Brain microvascular endothelial cell (primary cell): ENCODE data around the gene MMADHC.
A peak's percentile ranks its signal among the peaks of the same experiment; 100 is the strongest.

Source experiments
- DNase-seq: peaks from one replicate; pipeline ENCODE4 v3.0.0-alpha.2; 2020
- H3K27ac ChIP-seq: fragments of 250-450 bp; sonication (Bioruptor Pico); 2 replicates; pipeline ENCODE4 v1.5.1; 2020; ENCODE audit warnings: mild to moderate bottlenecking, moderate library complexity
- H3K27me3 ChIP-seq: fragments of 250-450 bp; sonication (Bioruptor Pico); replicated peaks from 2 replicates; pipeline ENCODE4 v1.5.1; 2020; ENCODE audit warnings: mild to moderate bottlenecking
- H3K36me3 ChIP-seq: fragments of 250-450 bp; sonication (Bioruptor Pico); replicated peaks from 2 replicates; pipeline ENCODE4 v1.5.1; 2020; ENCODE audit warnings: mild to moderate bottlenecking
- H3K4me3 ChIP-seq: 2 replicates; pipeline ENCODE4 v1.5.1; 2011; ENCODE audit warnings: low read depth, mild to moderate bottlenecking, control low read depth, low read length, moderate library complexity
- in situ Hi-C: cut with HindIII; loops from 2 replicates; pipeline ENCODE4 v1.10.0; 2017; ENCODE audit warnings: low sequenced_read_pairs, low pct_ligation_motif_present
- TF ChIP-seq, protein P1 (sequence below): IDR thresholded peaks from 2 replicates; pipeline ENCODE4 v1.5.1; 2011; ENCODE audit warnings: low read depth, mild to moderate bottlenecking, moderate library complexity, low read length, control low read depth, inconsistent platforms; ENCODE audit errors: missing control alignments

Gene MMADHC

DNA sequence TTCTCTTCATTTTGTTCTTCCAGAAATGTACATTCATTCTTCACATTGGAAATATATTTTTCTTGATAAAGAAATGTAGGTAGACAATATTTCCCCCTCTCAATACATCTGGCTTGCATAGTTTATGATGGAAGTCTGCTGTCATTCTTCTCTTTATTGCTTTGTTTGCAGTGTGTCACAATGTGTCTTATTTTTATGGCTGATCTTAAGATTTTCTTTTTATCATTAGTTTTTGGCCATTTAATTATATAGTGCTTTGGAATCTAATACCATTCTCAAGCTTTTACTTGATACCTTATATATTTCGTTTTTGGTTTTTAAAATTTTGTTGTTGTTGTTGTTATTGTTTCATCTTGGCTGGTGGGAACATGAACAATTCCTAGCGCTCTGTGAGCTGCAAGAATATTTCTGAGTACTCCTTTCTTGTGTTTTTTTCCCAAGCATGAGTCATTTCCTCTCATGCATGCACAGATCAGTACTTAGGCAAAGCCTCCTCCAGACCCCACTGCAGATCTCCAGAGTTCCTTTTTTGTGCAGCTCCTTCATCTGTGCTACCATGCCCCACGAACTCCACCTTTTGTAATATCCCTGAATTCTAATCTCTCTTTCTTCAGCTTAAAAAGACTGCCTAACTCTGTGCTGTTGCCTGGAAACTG lies 13.7 kb upstream of the MMADHC start:
- no peaks in the 10 kb centered on the region for H3K27me3 ChIP-seq
- TF ChIP-seq, protein P1, sequence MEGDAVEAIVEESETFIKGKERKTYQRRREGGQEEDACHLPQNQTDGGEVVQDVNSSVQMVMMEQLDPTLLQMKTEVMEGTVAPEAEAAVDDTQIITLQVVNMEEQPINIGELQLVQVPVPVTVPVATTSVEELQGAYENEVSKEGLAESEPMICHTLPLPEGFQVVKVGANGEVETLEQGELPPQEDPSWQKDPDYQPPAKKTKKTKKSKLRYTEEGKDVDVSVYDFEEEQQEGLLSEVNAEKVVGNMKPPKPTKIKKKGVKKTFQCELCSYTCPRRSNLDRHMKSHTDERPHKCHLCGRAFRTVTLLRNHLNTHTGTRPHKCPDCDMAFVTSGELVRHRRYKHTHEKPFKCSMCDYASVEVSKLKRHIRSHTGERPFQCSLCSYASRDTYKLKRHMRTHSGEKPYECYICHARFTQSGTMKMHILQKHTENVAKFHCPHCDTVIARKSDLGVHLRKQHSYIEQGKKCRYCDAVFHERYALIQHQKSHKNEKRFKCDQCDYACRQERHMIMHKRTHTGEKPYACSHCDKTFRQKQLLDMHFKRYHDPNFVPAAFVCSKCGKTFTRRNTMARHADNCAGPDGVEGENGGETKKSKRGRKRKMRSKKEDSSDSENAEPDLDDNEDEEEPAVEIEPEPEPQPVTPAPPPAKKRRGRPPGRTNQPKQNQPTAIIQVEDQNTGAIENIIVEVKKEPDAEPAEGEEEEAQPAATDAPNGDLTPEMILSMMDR = no peak
- peak overlapping the region; percentile 32 for H3K27ac ChIP-seq
- peak; percentile 42 for DNase-seq
- no peaks in the 10 kb centered on the region for H3K36me3 ChIP-seq
- no peak overlapping the region for H3K4me3 ChIP-seq
- in situ Hi-C loops = loop anchor here (25.0 kb wide), 1 partner anchor 1636 kb away; no protein-coding TSS in a partner anchor

GRCh38 chr2:149597668-149598326 lies 10.2 kb upstream of the MMADHC start:
- peak; percentile 90 for DNase-seq
- Histone ChIP-seq H3K27me3 (no peaks in the 10 kb centered on the region), H3K27ac (peak overlapping the region; percentile 82), H3K4me3 (peak overlapping the region; percentile 12), H3K36me3 (no peaks in the 10 kb centered on the region)
- TF ChIP-seq, protein P1 = peak; percentile 80
- in situ Hi-C loops = no loop called here

DNA sequence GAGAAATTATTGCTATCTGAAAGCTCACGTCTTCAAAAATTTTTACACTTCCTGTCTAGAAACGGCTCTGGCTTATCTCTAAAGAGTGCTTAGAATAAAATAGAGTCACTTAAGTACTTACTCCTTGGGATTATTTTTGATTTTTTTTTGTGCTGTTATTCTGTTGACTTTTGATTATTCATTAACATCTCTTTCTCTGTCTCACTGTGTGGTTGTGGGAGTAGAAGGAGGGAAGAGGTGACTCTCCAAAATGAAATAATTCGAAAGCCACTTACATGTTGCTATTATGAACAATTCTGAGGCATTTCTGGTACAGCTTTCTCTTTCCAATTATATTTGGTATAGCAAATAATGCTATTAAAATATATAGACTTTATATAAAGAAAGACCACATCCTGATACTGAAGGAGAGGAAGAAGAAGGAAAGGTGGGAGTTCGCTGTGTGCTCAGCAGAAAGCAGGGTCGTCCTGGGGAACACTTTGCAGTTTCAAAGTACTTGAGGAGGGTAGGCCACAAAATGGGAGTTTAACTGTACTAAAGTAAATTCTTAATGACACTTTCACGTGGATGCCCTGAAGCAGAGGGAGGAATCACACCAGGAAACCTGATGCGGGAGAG lies 9.6 kb upstream of the MMADHC start:
- Histone ChIP-seq H3K27me3 (no peaks in the 10 kb centered on the region), H3K36me3 (no peaks in the 10 kb centered on the region), H3K4me3 (no peak overlapping the region), H3K27ac (no peak overlapping the region)
- TF ChIP-seq, protein P1 = no peak
- DNase-seq = no peak
- in situ Hi-C loops = no loop called here

DNA sequence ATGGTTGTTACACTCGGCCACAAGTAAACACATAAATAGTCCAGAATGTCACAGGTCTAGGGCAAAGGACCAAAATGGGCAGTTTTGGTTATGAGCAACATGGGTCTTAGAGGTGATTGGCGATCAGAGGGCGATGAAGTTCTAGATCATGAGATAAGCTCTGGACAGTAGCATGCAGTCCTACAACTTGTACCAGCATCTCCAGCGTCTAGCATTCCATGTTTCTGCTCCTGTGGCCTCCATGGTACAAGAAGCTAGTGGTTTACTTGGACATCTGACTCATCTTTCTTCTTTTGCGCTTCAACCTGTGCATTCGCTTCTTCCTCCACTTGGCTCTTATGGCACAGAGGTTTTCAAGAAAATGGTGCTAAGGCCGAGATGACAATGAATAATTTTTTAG lies 8.9 kb upstream of the MMADHC start:
- TF ChIP-seq, protein P1 = no peak
- H3K36me3 ChIP-seq = no peaks in the 10 kb centered on the region
- no peak for DNase-seq
- in situ Hi-C loops = no loop called here
- no peaks in the 10 kb centered on the region for H3K27me3 ChIP-seq
- no peak overlapping the region for H3K4me3 ChIP-seq
- no peak overlapping the region for H3K27ac ChIP-seq

DNA sequence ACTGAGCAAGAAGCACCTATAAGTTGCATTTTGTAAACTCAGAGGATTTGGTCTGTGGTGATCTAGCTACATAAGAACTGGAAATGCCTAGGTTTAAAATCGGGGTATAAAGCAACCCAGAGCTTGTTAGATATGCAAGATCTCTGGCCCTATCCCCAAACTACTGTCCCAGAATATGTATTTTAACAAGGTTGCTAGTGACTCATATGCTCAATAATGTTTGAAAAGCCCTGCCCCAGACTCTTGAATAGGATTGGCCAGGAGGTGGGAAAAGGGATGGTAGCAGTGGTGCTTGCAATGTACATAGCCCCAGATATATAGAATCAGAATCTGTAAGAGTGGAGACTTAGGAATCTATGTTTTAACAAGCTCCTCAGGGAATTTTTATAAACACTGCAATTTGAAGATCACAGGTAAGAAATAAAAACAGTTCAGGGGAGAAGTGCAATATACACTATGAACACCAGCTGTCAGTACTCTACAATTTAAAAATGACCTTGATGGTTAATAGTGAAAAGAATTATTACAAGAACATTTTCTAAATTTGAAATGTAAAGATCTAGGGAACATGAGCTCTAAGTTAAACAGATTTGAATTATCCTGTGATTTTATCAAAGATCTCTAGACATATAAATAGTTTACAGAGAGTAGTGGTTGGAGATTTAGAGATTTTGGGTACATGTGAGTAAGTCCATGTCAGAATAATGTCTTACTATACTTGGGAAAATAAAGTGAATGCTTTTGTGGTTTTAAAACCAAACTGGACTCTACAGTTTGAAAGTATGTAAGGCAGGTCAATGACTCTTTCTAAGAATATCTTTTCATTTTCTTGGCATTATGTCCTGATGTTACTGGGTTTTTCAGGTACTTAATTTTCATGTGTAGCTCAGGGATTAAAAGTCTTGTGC lies 7.7 kb upstream of the MMADHC start:
- in situ Hi-C loops = no loop called here
- Histone ChIP-seq H3K27ac (no peak overlapping the region), H3K36me3 (no peaks in the 10 kb centered on the region), H3K4me3 (no peak overlapping the region), H3K27me3 (no peaks in the 10 kb centered on the region)
- TF ChIP-seq, protein P1 = peak; percentile 34
- no peak for DNase-seq
